SK-N-SH treated with all-trans-retinoic acid at 6 μM for 48 hours (cell line): ENCODE results near the gene AKT3.

Experiments
- ARNTL ChIP-seq: fragments of 450-650 bp; formaldehyde crosslinking; IDR thresholded peaks from 2 replicates; pipeline ENCODE4 v1.5.0; 2020; ENCODE audit warnings: low read depth, mild to moderate bottlenecking, moderate library complexity, borderline replicate concordance
- BACH2 ChIP-seq: fragments of 250-450 bp; sonication (Bioruptor Pico); IDR thresholded peaks from 2 replicates; pipeline ENCODE4 v1.9.0; 2021; ENCODE audit warnings: mild to moderate bottlenecking, borderline replicate concordance
- CREB5 ChIP-seq: fragments of 250-450 bp; sonication (Bioruptor Pico); IDR thresholded peaks from 2 replicates; pipeline ENCODE4 v1.5.1; 2020; ENCODE audit warnings: low read depth, mild to moderate bottlenecking, moderate library complexity
- CSDC2 ChIP-seq: fragments of 250-450 bp; sonication (Bioruptor Pico); IDR thresholded peaks from 2 replicates; pipeline ENCODE4 v1.5.0; 2020; ENCODE audit warnings: mild to moderate bottlenecking, moderate library complexity
- GLIS3 ChIP-seq: fragments of 250-450 bp; sonication (Bioruptor Pico); IDR thresholded peaks from 2 replicates; pipeline ENCODE4 v1.5.0; 2020; ENCODE audit warnings: mild to moderate bottlenecking, moderate library complexity
- ISL1 ChIP-seq: fragments of 250-450 bp; sonication (Bioruptor Pico); IDR thresholded peaks from 2 replicates; pipeline ENCODE4 v2.1.2; 2022; ENCODE audit warnings: mild to moderate bottlenecking, moderate library complexity
- PPARA ChIP-seq: fragments of 250-450 bp; sonication (Bioruptor Pico); IDR thresholded peaks from 2 replicates; pipeline ENCODE4 v1.5.0; 2020; ENCODE audit warnings: mild to moderate bottlenecking, borderline replicate concordance
- RARB ChIP-seq: fragments of 250-450 bp; sonication (Bioruptor Pico); IDR thresholded peaks from 2 replicates; pipeline ENCODE4 v1.8.0; 2021; ENCODE audit warnings: mild to moderate bottlenecking, moderate library complexity
- SNAI2 ChIP-seq: fragments of 250-450 bp; sonication (Bioruptor Pico); IDR thresholded peaks from 2 replicates; pipeline ENCODE4 v1.5.0; 2020; ENCODE audit warnings: mild to moderate bottlenecking, moderate library complexity
- TOX ChIP-seq: fragments of 250-450 bp; sonication (Bioruptor Pico); IDR thresholded peaks from 2 replicates; pipeline ENCODE4 v1.8.0; 2021; ENCODE audit warnings: mild to moderate bottlenecking, moderate library complexity, borderline replicate concordance
- ZFP3 ChIP-seq: fragments of 250-450 bp; sonication (Bioruptor Pico); IDR thresholded peaks from 2 replicates; pipeline ENCODE4 v1.5.0; 2020; ENCODE audit warnings: mild to moderate bottlenecking, moderate library complexity
- ZNF565 ChIP-seq: fragments of 450-650 bp; formaldehyde crosslinking; conservative IDR thresholded peaks from 2 replicates; pipeline ENCODE4 v1.5.0; 2020; ENCODE audit warnings: low read depth, mild to moderate bottlenecking, moderate library complexity
- ZNF8 ChIP-seq: fragments of 450-650 bp; formaldehyde crosslinking; IDR thresholded peaks from 2 replicates; pipeline ENCODE4 v1.5.0; 2020; ENCODE audit warnings: mild to moderate bottlenecking, moderate library complexity
- TF ChIP-seq, protein P1 (sequence below): fragments of 250-450 bp; sonication (Bioruptor Pico); IDR thresholded peaks from 2 replicates; pipeline ENCODE4 v1.8.0; 2020; ENCODE audit warnings: mild to moderate bottlenecking, moderate library complexity, borderline replicate concordance

GRCh38 chr1:243597383-243597782, 252.7 kb downstream of the AKT3 start:
- TF ChIP-seq ARNTL: no peak
- TF ChIP-seq GLIS3 (CRISPR knock-in tag): no peak
- no peak for TF ChIP-seq SNAI2 (CRISPR knock-in tag)
- no peak for TF ChIP-seq RARB
- no peak for TF ChIP-seq TOX (CRISPR knock-in tag)
- no peak for TF ChIP-seq ISL1 (CRISPR knock-in tag)
- TF ChIP-seq CREB5 (CRISPR knock-in tag): no peak
- no peak for TF ChIP-seq BACH2
- TF ChIP-seq, protein P1, sequence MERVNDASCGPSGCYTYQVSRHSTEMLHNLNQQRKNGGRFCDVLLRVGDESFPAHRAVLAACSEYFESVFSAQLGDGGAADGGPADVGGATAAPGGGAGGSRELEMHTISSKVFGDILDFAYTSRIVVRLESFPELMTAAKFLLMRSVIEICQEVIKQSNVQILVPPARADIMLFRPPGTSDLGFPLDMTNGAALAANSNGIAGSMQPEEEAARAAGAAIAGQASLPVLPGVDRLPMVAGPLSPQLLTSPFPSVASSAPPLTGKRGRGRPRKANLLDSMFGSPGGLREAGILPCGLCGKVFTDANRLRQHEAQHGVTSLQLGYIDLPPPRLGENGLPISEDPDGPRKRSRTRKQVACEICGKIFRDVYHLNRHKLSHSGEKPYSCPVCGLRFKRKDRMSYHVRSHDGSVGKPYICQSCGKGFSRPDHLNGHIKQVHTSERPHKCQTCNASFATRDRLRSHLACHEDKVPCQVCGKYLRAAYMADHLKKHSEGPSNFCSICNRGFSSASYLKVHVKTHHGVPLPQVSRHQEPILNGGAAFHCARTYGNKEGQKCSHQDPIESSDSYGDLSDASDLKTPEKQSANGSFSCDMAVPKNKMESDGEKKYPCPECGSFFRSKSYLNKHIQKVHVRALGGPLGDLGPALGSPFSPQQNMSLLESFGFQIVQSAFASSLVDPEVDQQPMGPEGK (CRISPR knock-in tag): no peak
- no peak for TF ChIP-seq ZNF8
- no peak for TF ChIP-seq CSDC2 (CRISPR knock-in tag)
- no peak for TF ChIP-seq ZFP3 (CRISPR knock-in tag)
- no peak for TF ChIP-seq ZNF565 (CRISPR knock-in tag)
- TF ChIP-seq PPARA: no peak
